Retinal pigment epithelial cell (primary cell): ENCODE measurements around the gene SLC2A9.

ENCODE experiments used
- DNase-seq: peaks from one replicate; pipeline ENCODE4 v3.0.0-alpha.2; 2010; ENCODE audit warnings: low read depth
- H3K4me3 ChIP-seq: 2 replicates; pipeline ENCODE4 v1.5.1; 2011; ENCODE audit warnings: mild to moderate bottlenecking, low read length, control low read depth, moderate library complexity
- CTCF ChIP-seq: conservative IDR thresholded peaks from 2 replicates; pipeline ENCODE4 v1.5.1; 2011; ENCODE audit warnings: low read depth, low read length, control low read depth, inconsistent platforms

Gene SLC2A9

GRCh38 chr4:10019521-10020051 lies 1.7 kb downstream of the SLC2A9 start:
- peak overlapping the region; percentile 56 for H3K4me3 ChIP-seq
- no peak for TF ChIP-seq CTCF

GRCh38 chr4:10018818-10019461 lies 2.4 kb downstream of the SLC2A9 start:
- peak; percentile 81 for DNase-seq
- TF ChIP-seq CTCF, result peak; percentile 98
- H3K4me3 ChIP-seq, result peak overlapping the region; percentile 56

More at GRCh38 chr4:10019521-10020051, 1.7 kb downstream of the SLC2A9 start:
- DNase-seq, result no peak

GRCh38 chr4:10017037-10017893 lies 4.0 kb downstream of the SLC2A9 start:
- DNase-seq, result no peak
- TF ChIP-seq CTCF, result no peak
- no peak overlapping the region for H3K4me3 ChIP-seq

- no peak overlapping the region for H3K4me3 ChIP-seq
- TF ChIP-seq CTCF, result no peak
- DNase-seq, result no peak
Measured at GRCh38 chr4:10016169-10016568, 5.1 kb downstream of the SLC2A9 start.

GRCh38 chr4:10015140-10015753 lies 6.0 kb downstream of the SLC2A9 start:
- H3K4me3 ChIP-seq, result no peak overlapping the region
- DNase-seq, result no peak
- peak; percentile 74 for TF ChIP-seq CTCF

GRCh38 chr4:10013722-10014121 lies 7.6 kb downstream of the SLC2A9 start:
- no peak for DNase-seq
- no peak overlapping the region for H3K4me3 ChIP-seq
- TF ChIP-seq CTCF, result peak; percentile 71
